Loucy (cell line): ENCODE measurements around the gene COL27A1.

ENCODE experiments used
- H2AFZ ChIP-seq: fragments of 200-600 bp; sonication (generic); 2 replicates; pipeline ENCODE4 v1.6.0; 2016; ENCODE audit warnings: antibody characterized with exemption, mild to moderate bottlenecking, low read length, moderate library complexity
- H3F3A ChIP-seq: fragments of 200-600 bp; 2 replicates; pipeline ENCODE4 v1.6.0; 2016; ENCODE audit warnings: antibody characterized with exemption, low read depth, mild to moderate bottlenecking
- H3K27me3 ChIP-seq: fragments of 200-600 bp; sonication (generic); 2 replicates; pipeline ENCODE4 v1.6.1; 2014; ENCODE audit warnings: low read length, mild to moderate bottlenecking; ENCODE audit not compliant: insufficient read depth, poor library complexity, severe bottlenecking
- H3K36me3 ChIP-seq: fragments of 200-600 bp; sonication (generic); 2 replicates; pipeline ENCODE4 v1.6.1; 2016; ENCODE audit warnings: low read length; ENCODE audit not compliant: insufficient read depth
- H3K4me1 ChIP-seq: fragments of 200-600 bp; sonication (generic); 2 replicates; pipeline ENCODE4 v1.5.1; 2014; ENCODE audit warnings: low read length, mild to moderate bottlenecking; ENCODE audit not compliant: insufficient read depth, poor library complexity, severe bottlenecking
- H3K4me2 ChIP-seq: fragments of 200-600 bp; sonication (generic); 2 replicates; pipeline ENCODE4 v1.6.0; 2014; ENCODE audit warnings: antibody characterized with exemption, low read length, low read depth, mild to moderate bottlenecking; ENCODE audit not compliant: poor library complexity, severe bottlenecking
- H3K4me3 ChIP-seq: fragments of 200-600 bp; sonication (generic); 2 replicates; pipeline ENCODE4 v1.5.1; 2014; ENCODE audit warnings: low read length, mild to moderate bottlenecking, mixed read lengths; ENCODE audit not compliant: poor library complexity, severe bottlenecking
- H3K79me2 ChIP-seq: fragments of 200-600 bp; sonication (generic); 2 replicates; pipeline ENCODE4 v1.6.1; 2014; ENCODE audit warnings: low read length; ENCODE audit not compliant: insufficient read depth
- H3K9ac ChIP-seq: fragments of 200-600 bp; sonication (generic); 2 replicates; pipeline ENCODE4 v1.6.0; 2014; ENCODE audit warnings: mild to moderate bottlenecking, low read depth, low read length, moderate library complexity; ENCODE audit not compliant: poor library complexity, severe bottlenecking
- H3K9me2 ChIP-seq: fragments of 200-600 bp; sonication (generic); replicated peaks from 2 replicates; pipeline ENCODE4 v1.6.1; 2016; ENCODE audit warnings: low read depth, low read length, mixed read lengths
- H3K9me3 ChIP-seq: fragments of 200-600 bp; sonication (generic); 2 replicates; pipeline ENCODE4 v1.6.1; 2014; ENCODE audit warnings: mild to moderate bottlenecking, antibody characterized with exemption, low read length, low read depth; ENCODE audit not compliant: insufficient read depth
- H4K20me1 ChIP-seq: fragments of 200-600 bp; sonication (generic); 2 replicates; pipeline ENCODE4 v1.6.0; 2014; ENCODE audit warnings: antibody characterized with exemption, low read length, mild to moderate bottlenecking; ENCODE audit not compliant: insufficient read depth, poor library complexity, severe bottlenecking
- EZH2phosphoT487 ChIP-seq: fragments of 200-600 bp; IDR thresholded peaks from 2 replicates; pipeline ENCODE4 v1.6.1; 2018; ENCODE audit warnings: antibody characterized with exemption, mild to moderate bottlenecking, moderate library complexity, borderline replicate concordance
- TF ChIP-seq, protein P1 (sequence below): fragments of 200-600 bp; sonication (generic); conservative IDR thresholded peaks from 2 replicates; pipeline ENCODE4 v1.5.1; 2014; ENCODE audit warnings: mild to moderate bottlenecking, antibody characterized with exemption, low read length

The COL27A1 gene

GRCh38 chr9:114154600-114155102 is 686 bp upstream of the COL27A1 start:
- H3F3A ChIP-seq, result no peaks in the 10 kb centered on the region
- no peaks in the 10 kb centered on the region for H4K20me1 ChIP-seq
- H3K79me2 ChIP-seq, result no peaks in the 10 kb centered on the region
- no peak overlapping the region for H3K9ac ChIP-seq
- H3K4me3 ChIP-seq, result no peak overlapping the region
- no peaks in the 10 kb centered on the region for H3K9me3 ChIP-seq
- H3K9me2 ChIP-seq, result no peaks in the 10 kb centered on the region
- no peaks in the 10 kb centered on the region for H3K36me3 ChIP-seq
- no peak overlapping the region for H3K4me2 ChIP-seq
- H3K27me3 ChIP-seq, result no peaks in the 10 kb centered on the region
- H2AFZ ChIP-seq, result no peak overlapping the region
- no peaks in the 10 kb centered on the region for H3K4me1 ChIP-seq
- TF ChIP-seq EZH2phosphoT487, result no peak
- TF ChIP-seq, protein P1, sequence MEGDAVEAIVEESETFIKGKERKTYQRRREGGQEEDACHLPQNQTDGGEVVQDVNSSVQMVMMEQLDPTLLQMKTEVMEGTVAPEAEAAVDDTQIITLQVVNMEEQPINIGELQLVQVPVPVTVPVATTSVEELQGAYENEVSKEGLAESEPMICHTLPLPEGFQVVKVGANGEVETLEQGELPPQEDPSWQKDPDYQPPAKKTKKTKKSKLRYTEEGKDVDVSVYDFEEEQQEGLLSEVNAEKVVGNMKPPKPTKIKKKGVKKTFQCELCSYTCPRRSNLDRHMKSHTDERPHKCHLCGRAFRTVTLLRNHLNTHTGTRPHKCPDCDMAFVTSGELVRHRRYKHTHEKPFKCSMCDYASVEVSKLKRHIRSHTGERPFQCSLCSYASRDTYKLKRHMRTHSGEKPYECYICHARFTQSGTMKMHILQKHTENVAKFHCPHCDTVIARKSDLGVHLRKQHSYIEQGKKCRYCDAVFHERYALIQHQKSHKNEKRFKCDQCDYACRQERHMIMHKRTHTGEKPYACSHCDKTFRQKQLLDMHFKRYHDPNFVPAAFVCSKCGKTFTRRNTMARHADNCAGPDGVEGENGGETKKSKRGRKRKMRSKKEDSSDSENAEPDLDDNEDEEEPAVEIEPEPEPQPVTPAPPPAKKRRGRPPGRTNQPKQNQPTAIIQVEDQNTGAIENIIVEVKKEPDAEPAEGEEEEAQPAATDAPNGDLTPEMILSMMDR, result no peak

DNA sequence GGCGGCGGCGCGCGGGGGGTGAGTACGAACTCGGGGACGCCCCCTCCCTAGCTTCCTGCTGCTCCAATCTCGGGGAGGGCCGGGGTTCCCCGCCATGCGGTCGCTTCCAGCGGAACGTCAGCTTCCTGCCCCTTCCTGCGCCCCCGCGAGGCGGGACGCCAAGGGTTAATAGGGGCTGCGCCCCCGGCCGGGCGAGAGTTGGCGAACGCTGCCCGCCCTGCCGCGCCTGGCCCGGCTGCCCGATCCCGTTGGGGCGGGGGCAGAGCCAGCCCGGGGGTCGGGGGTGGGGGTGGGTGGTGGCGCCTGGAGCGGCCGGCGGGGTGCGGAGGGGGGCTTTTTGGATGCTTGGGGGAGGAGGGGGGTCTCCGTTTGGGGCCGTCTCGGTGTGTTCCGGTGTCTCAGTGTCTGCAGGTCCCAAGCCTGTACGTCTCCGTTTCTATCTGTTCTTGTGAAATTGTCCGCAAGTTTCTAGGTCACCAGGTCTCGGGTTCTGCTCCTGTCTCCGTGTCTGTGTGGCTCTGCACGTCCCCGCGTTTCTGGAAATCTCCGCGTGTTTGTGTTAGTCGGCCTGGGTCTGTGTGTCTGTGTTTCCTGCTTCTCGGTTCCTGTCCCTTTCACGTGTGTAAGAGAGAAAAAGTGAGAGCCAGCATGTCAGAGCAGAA is 789 bp downstream of the COL27A1 start:
- peak overlapping the region; percentile 80 for H2AFZ ChIP-seq
- no peaks in the 10 kb centered on the region for H3K79me2 ChIP-seq
- H3K9ac ChIP-seq, result no peak overlapping the region
- TF ChIP-seq, protein P1, result no peak
- TF ChIP-seq EZH2phosphoT487, result no peak
- H3F3A ChIP-seq, result no peaks in the 10 kb centered on the region
- H3K27me3 ChIP-seq, result no peaks in the 10 kb centered on the region
- H3K4me1 ChIP-seq, result no peaks in the 10 kb centered on the region
- H3K36me3 ChIP-seq, result no peaks in the 10 kb centered on the region
- H3K9me3 ChIP-seq, result no peaks in the 10 kb centered on the region
- peak overlapping the region; percentile 63 for H3K4me2 ChIP-seq
- H3K9me2 ChIP-seq, result no peaks in the 10 kb centered on the region
- peak overlapping the region; percentile 76 for H3K4me3 ChIP-seq
- no peaks in the 10 kb centered on the region for H4K20me1 ChIP-seq

- H3K9me3 ChIP-seq, result no peaks in the 10 kb centered on the region
- 0 out of 2 replicates have a peak overlapping the region, but pooled peaks have one; percentile 80 for H2AFZ ChIP-seq
- no peak overlapping the region for H3K9ac ChIP-seq
- H4K20me1 ChIP-seq, result no peaks in the 10 kb centered on the region
- H3K36me3 ChIP-seq, result no peaks in the 10 kb centered on the region
- H3K27me3 ChIP-seq, result no peaks in the 10 kb centered on the region
- peak overlapping the region; percentile 76 for H3K4me3 ChIP-seq
- peak overlapping the region; percentile 63 for H3K4me2 ChIP-seq
- H3F3A ChIP-seq, result no peaks in the 10 kb centered on the region
- no peaks in the 10 kb centered on the region for H3K4me1 ChIP-seq
- H3K9me2 ChIP-seq, result no peaks in the 10 kb centered on the region
- H3K79me2 ChIP-seq, result no peaks in the 10 kb centered on the region
- TF ChIP-seq EZH2phosphoT487, result no peak
- TF ChIP-seq, protein P1, result no peak
Observed at GRCh38 chr9:114156657-114157421, 1.5 kb downstream of the COL27A1 start.
